HEK293 (cell line): ENCODE measurements around the gene INTS14.

ENCODE experiments used
- CTCF ChIA-PET: fragments of 350-600 bp; formaldehyde crosslinking; extraction: SDS; loops from one replicate; lab custom pipeline; 2021; ENCODE audit warnings: antibody characterized with exemption; lab: Yijun Ruan, JAX
- POLR2A ChIA-PET: fragments of 300-600 bp; formaldehyde crosslinking; extraction: SDS; loops from one replicate; lab custom pipeline; 2020; ENCODE audit warnings: antibody characterized with exemption, inconsistent platforms; lab: Yijun Ruan, JAX
- H3K27ac ChIP-seq: fragments of 200-500 bp; sonication (Bioruptor generic); 2 replicates; pipeline ENCODE4 v1.5.1; 2014; ENCODE audit warnings: low read depth, low read length, control low read depth, inconsistent platforms; ENCODE audit errors: extremely low read depth
- H3K36me3 ChIP-seq, 2 experiments: fragments of 200-500 bp in 1 of 2; sonication (Bioruptor generic) in 1 of 2; 1 replicate in 1 of 2; 2 replicates in 1 of 2; pipeline ENCODE4 v1.5.1; 2014 to 2017; ENCODE audit warnings: inconsistent platforms in 2 of 2, low read length in 2 of 2; ENCODE audit not compliant: control insufficient read depth in 2 of 2, insufficient read depth in 1 of 2
- H3K4me1 ChIP-seq: fragments of 200-500 bp; sonication (Bioruptor generic); 2 replicates; pipeline ENCODE4 v1.5.1; 2014; ENCODE audit warnings: mild to moderate bottlenecking, low read length, inconsistent platforms; ENCODE audit not compliant: control insufficient read depth, insufficient read depth
- H3K4me3 ChIP-seq: 2 replicates; pipeline ENCODE4 v1.5.1; 2011; ENCODE audit warnings: low read depth, mild to moderate bottlenecking, control low read depth, low read length, moderate library complexity
- H3K9me3 ChIP-seq: fragments of 200-500 bp; sonication (Bioruptor generic); 2 replicates; pipeline ENCODE4 v1.5.1; 2014; ENCODE audit warnings: low read depth, low read length, inconsistent platforms; ENCODE audit not compliant: control insufficient read depth, insufficient read depth
- GLIS1 ChIP-seq: fragments of 450-650 bp; formaldehyde crosslinking; IDR thresholded peaks from 2 replicates; pipeline ENCODE4 v1.5.1; 2016; ENCODE audit warnings: missing biosample characterization, missing genetic modification characterization
- PRDM1 ChIP-seq: fragments of 450-650 bp; formaldehyde crosslinking; IDR thresholded peaks from 2 replicates; pipeline ENCODE4; 2016; ENCODE audit warnings: missing biosample characterization, missing genetic modification characterization
- PRDM6 ChIP-seq: fragments of 450-650 bp; formaldehyde crosslinking; IDR thresholded peaks from 2 replicates; pipeline ENCODE4 v1.5.1; 2017; ENCODE audit warnings: missing biosample characterization, missing genetic modification characterization
- ZNF112 ChIP-seq: fragments of 450-650 bp; formaldehyde crosslinking; IDR thresholded peaks from 2 replicates; pipeline ENCODE4 v1.5.0; 2017; ENCODE audit warnings: missing biosample characterization, missing genetic modification characterization
- ZNF19 ChIP-seq: fragments of 450-650 bp; formaldehyde crosslinking; IDR thresholded peaks from 2 replicates; pipeline ENCODE4; 2016; ENCODE audit warnings: missing biosample characterization, missing genetic modification characterization, low read depth
- ZNF26 ChIP-seq: fragments of 450-650 bp; formaldehyde crosslinking; IDR thresholded peaks from 2 replicates; pipeline ENCODE4 v1.5.1; 2016; ENCODE audit warnings: missing biosample characterization, missing genetic modification characterization
- ZNF274 ChIP-seq, 2 experiments: fragments of 200-500 bp in 1 of 2; fragments of 450-650 bp in 1 of 2; sonication (Bioruptor generic) in 1 of 2; formaldehyde crosslinking in 1 of 2; IDR thresholded peaks; 2 replicates each; pipeline versions ENCODE4 v1.5.1 to v1.6.1; 2014 to 2016; ENCODE audit warnings: borderline replicate concordance in 1 of 2, inconsistent platforms in 1 of 2, low read length in 1 of 2, missing biosample characterization in 1 of 2, missing genetic modification characterization in 1 of 2
- ZNF391 ChIP-seq: fragments of 450-650 bp; formaldehyde crosslinking; IDR thresholded peaks from 2 replicates; pipeline ENCODE4 v1.5.1; 2016; ENCODE audit warnings: low read depth, missing biosample characterization, missing genetic modification characterization, borderline replicate concordance
- ZNF704 ChIP-seq: fragments of 450-650 bp; formaldehyde crosslinking; IDR thresholded peaks from 2 replicates; pipeline ENCODE4 v1.5.1; 2016; ENCODE audit warnings: missing biosample characterization, missing genetic modification characterization
- ZNF707 ChIP-seq: fragments of 450-650 bp; formaldehyde crosslinking; IDR thresholded peaks from 2 replicates; pipeline ENCODE4 v1.5.1; 2016; ENCODE audit warnings: missing biosample characterization, missing genetic modification characterization
- ZNF791 ChIP-seq: fragments of 450-650 bp; formaldehyde crosslinking; IDR thresholded peaks from 2 replicates; pipeline ENCODE4 v1.5.1; 2016; ENCODE audit warnings: missing biosample characterization, missing genetic modification characterization
- ZNF843 ChIP-seq: fragments of 450-650 bp; formaldehyde crosslinking; IDR thresholded peaks from 2 replicates; pipeline ENCODE4 v1.5.1; 2016; ENCODE audit warnings: missing biosample characterization, missing genetic modification characterization
- TF ChIP-seq, protein P1 (sequence below): fragments of 450-650 bp; formaldehyde crosslinking; IDR thresholded peaks from 2 replicates; pipeline ENCODE4 v1.5.1; 2016; ENCODE audit warnings: missing biosample characterization, missing genetic modification characterization
- TF ChIP-seq, protein P2 (sequence below): fragments of 450-650 bp; formaldehyde crosslinking; IDR thresholded peaks from 2 replicates; pipeline ENCODE4 v1.5.1; 2016; ENCODE audit warnings: missing biosample characterization, missing genetic modification characterization

Gene INTS14

GRCh38 chr15:65646486-65646885 lies 35.6 kb upstream of the INTS14 start:
- Histone ChIP-seq H3K36me3 (peaks cover 0 to 11% of the 10 kb centered on the region in 2 experiments; a peak in 1 of 3 replicates), H3K4me1 (no peaks in the 10 kb centered on the region), H3K4me3 (no peak overlapping the region), H3K27ac (no peak overlapping the region), H3K9me3 (no peaks in the 10 kb centered on the region)
- POLR2A ChIA-PET: no interaction called here
- CTCF ChIA-PET: interaction anchor here (0.6 to 1.5 kb wide), 4 partner anchors 9 to 350 kb away, joined by 3 to 9 read pairs (median 3); no protein-coding TSS in a partner anchor
- TF ChIP-seq GLIS1 (tag by site-specific recombination) (peak; percentile 51), PRDM1 (no peak), ZNF112 (tag by site-specific recombination) (no peak), ZNF843 (tag by site-specific recombination) (no peak), ZNF26 (tag by site-specific recombination) (no peak), ZNF791 (tag by site-specific recombination) (no peak), ZNF707 (no peak)

DNA sequence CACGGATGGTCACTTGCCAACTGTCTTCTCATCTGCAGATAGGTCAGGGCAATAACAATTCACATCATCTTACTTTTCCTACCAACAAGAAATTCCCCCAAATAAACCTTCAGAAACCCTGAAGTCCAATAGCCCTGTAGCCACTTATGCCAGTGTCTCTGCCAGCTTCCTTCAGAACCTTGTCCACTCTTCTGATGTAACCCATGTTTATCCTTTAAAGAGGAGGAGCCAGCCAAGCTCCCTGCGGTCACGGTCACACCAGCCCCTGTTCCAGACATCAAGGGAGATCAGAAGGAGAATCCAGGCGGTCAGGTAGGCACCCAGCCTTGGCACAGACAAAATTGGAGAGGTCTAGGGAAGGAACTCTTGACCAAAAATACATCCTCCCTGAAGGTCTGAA lies 34.5 kb upstream of the INTS14 start:
- no peaks in the 10 kb centered on the region for H3K36me3 ChIP-seq
- POLR2A ChIA-PET: no interaction called here
- TF ChIP-seq ZNF391 (tag by site-specific recombination) (no peak), PRDM6 (tag by site-specific recombination) (no peak), ZNF19 (tag by site-specific recombination) (no peak)
- TF ChIP-seq, protein P1, sequence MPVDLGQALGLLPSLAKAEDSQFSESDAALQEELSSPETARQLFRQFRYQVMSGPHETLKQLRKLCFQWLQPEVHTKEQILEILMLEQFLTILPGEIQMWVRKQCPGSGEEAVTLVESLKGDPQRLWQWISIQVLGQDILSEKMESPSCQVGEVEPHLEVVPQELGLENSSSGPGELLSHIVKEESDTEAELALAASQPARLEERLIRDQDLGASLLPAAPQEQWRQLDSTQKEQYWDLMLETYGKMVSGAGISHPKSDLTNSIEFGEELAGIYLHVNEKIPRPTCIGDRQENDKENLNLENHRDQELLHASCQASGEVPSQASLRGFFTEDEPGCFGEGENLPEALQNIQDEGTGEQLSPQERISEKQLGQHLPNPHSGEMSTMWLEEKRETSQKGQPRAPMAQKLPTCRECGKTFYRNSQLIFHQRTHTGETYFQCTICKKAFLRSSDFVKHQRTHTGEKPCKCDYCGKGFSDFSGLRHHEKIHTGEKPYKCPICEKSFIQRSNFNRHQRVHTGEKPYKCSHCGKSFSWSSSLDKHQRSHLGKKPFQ: no peak
- H3K4me1 ChIP-seq: no peaks in the 10 kb centered on the region
- CTCF ChIA-PET: interaction anchor here (0.5 to 2.9 kb wide), 4 partner anchors 10 to 211 kb away, joined by 3 to 10 read pairs (median 4); no protein-coding TSS in a partner anchor
- no peaks in the 10 kb centered on the region for H3K9me3 ChIP-seq
- H3K4me3 ChIP-seq: no peak overlapping the region
- no peak overlapping the region for H3K27ac ChIP-seq

DNA sequence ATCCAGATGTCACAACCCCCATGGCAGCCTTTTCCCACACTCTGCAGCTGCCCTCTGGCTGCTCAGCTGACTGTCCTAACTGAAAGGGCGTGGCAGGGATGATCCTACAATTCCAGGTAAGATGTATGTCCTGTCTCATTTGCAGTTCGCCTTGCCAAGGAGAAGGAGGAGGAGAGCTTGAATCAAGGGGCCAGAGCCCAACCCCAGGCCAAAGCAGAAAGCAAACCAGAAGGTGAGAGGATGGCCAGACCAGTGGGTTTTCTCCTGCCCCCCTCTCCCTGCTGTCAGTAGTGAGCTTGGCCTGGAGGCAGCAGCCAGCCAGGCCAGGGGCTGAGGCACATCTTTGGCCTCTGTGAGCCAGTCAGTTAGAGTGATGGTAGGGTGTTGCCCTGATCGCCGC lies 33.4 kb upstream of the INTS14 start:
- CTCF ChIA-PET: interaction anchor here (0.6 to 2.9 kb wide), 2 partner anchors 180 to 324 kb away, joined by 3 to 10 read pairs; no protein-coding TSS in a partner anchor
- POLR2A ChIA-PET: no interaction called here

More for the DNA sequence above, 33.4 kb upstream of the INTS14 start:
- Histone ChIP-seq H3K36me3 (no peaks in the 10 kb centered on the region), H3K9me3 (no peaks in the 10 kb centered on the region), H3K4me1 (no peaks in the 10 kb centered on the region), H3K4me3 (no peak overlapping the region), H3K27ac (no peak overlapping the region)
- TF ChIP-seq ZNF274 (IDR thresholded peaks at IDR 0.05; ENCODE audit: low read length) (no peak), ZNF274 (tag by site-specific recombination; IDR thresholded peaks at IDR 0.05; ENCODE audit: borderline replicate concordance) (no peak), ZNF704 (tag by site-specific recombination) (no peak)
- TF ChIP-seq, protein P2, sequence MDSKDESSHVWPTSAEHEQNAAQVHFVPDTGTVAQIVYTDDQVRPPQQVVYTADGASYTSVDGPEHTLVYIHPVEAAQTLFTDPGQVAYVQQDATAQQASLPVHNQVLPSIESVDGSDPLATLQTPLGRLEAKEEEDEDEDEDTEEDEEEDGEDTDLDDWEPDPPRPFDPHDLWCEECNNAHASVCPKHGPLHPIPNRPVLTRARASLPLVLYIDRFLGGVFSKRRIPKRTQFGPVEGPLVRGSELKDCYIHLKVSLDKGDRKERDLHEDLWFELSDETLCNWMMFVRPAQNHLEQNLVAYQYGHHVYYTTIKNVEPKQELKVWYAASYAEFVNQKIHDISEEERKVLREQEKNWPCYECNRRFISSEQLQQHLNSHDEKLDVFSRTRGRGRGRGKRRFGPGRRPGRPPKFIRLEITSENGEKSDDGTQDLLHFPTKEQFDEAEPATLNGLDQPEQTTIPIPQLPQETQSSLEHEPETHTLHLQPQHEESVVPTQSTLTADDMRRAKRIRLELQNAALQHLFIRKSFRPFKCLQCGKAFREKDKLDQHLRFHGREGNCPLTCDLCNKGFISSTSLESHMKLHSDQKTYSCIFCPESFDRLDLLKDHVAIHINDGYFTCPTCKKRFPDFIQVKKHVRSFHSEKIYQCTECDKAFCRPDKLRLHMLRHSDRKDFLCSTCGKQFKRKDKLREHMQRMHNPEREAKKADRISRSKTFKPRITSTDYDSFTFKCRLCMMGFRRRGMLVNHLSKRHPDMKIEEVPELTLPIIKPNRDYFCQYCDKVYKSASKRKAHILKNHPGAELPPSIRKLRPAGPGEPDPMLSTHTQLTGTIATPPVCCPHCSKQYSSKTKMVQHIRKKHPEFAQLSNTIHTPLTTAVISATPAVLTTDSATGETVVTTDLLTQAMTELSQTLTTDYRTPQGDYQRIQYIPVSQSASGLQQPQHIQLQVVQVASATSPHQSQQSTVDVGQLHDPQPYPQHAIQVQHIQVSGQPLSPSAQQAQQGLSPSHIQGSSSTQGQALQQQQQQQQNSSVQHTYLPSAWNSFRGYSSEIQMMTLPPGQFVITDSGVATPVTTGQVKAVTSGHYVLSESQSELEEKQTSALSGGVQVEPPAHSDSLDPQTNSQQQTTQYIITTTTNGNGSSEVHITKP (tag by site-specific recombination): peak; percentile 75
